ENCODE measurements around the gene ARHGAP6.
"Not testable (repeated sequence)": the region's sequence is repeated elsewhere in the genome, so short reads cannot be mapped to it uniquely, and the experiment has no call there.

Gene ARHGAP6

DNA sequence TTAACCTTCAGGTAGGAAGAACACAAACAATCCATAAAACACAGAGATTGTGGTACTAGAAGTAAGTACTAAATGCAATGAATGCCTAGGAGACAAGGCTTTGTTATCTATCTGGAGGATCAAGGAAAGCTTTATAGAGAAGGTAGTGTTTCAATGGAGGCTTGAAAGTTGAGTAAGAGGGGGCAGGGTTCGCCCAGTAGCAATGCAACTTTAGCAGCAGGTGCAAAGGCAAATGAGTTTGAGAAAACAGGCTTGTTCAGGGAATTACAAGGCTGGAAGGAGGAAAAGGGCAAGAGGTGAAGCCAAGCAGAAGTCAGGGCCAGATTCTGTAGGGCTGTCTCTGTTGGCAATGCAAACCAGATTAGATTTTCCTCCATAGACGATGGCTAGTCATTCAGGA lies 408.0 kb downstream of the ARHGAP6 start:
- H3K4me3 Mint-ChIP-seq: no peak overlapping the region

DNA sequence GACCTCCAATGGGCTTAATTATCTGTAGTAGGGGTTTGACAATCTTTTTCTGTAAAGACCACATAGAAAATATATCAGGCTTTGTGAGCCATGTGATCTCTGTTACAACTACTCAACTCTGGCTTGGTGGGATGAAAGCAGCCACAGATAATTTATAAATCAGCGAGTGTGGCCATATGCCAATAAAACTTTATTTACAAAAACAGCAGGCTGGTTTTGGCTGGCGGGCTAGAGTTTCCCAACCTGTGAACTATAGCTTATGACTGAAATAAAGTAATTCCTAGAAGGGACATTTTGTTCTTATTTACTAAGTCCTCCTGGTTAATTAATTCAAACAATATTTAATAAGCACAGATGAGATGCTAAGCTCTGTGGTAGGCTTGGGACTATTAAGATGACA lies 408.4 kb downstream of the ARHGAP6 start:
- Mint-ChIP-seq H3K4me1 (no peaks in the 10 kb centered on the region), H3K36me3 (no peaks in the 10 kb centered on the region), H3K27me3 (no peaks in the 10 kb centered on the region), H3K4me3 (no peak overlapping the region), H3K27ac (no peak overlapping the region), H3K9me3 (no peaks in the 10 kb centered on the region)
- CTCF ChIA-PET: no interaction called here
- no peak for DNase-seq

More for the DNA sequence above, 408.0 kb downstream of the ARHGAP6 start:
- no peak for DNase-seq
- H3K36me3 Mint-ChIP-seq: no peaks in the 10 kb centered on the region
- H3K4me1 Mint-ChIP-seq: no peaks in the 10 kb centered on the region
- H3K27ac Mint-ChIP-seq: no peak overlapping the region
- no peaks in the 10 kb centered on the region for H3K27me3 Mint-ChIP-seq
- CTCF ChIA-PET: no interaction called here
- no peaks in the 10 kb centered on the region for H3K9me3 Mint-ChIP-seq

DNA sequence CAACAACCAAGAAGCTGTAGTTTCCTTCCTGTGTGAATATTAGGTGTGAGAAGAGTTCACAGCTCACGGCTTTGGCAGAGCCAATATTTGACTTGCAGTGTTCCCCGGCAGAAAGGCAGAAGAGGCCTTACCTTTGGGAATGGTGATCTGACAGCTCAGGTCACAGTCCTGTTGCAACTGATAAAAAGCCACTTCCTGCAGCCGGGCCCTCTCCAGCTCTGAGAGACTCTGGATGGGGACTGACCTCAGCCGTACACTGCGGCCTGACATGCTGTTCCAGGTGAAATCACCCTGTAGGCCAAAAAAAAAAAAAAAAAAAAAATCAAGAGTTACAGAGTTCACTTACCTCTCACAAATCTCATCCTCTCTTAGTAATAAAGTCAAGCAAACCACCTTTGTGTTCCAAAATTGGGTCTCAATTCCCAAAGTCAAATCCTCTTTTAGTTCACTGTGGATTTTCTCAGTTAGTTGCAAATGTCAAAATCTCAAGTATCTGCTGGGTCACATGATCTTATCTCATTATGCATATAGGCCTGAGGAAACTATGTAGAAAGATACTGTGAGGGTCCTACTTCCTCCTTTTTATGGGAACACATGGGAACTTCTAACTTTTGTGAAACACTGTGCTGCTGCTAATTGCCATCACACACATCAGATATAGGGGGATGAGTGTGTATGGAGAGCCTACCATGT lies 411.2 kb downstream of the ARHGAP6 start:
- DNase-seq: no peak
- CTCF ChIA-PET: no interaction called here
- no peaks in the 10 kb centered on the region for H3K9me3 Mint-ChIP-seq
- no peak overlapping the region for H3K4me3 Mint-ChIP-seq
- no peaks in the 10 kb centered on the region for H3K36me3 Mint-ChIP-seq
- H3K4me1 Mint-ChIP-seq: no peaks in the 10 kb centered on the region
- no peak overlapping the region for H3K27ac Mint-ChIP-seq
- H3K27me3 Mint-ChIP-seq: no peaks in the 10 kb centered on the region

DNA sequence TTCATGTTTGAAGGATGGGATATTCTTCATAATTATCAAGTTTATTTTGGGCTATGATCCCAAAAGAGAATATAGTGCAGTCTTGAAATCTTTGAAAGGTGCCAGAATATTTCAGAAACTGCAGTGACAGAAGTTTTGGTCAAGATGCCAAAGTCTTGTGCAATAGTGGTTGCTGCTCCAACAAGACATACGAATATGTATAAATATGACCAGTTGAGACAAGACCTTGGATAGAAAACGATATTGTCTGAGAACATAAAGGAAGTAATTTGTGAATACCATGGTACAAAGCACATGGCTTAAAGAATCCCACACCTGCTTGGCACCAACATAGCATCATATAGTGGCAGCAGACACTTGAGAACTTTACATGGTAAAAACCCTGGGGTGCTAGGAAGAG lies 421.1 kb downstream of the ARHGAP6 start:
- no peaks in the 10 kb centered on the region for H3K9me3 Mint-ChIP-seq
- DNase-seq: no peak
- no peak overlapping the region for H3K27ac Mint-ChIP-seq
- no peaks in the 10 kb centered on the region for H3K36me3 Mint-ChIP-seq
- CTCF ChIA-PET: no interaction called here
- H3K4me3 Mint-ChIP-seq: no peak overlapping the region
- no peaks in the 10 kb centered on the region for H3K27me3 Mint-ChIP-seq
- H3K4me1 Mint-ChIP-seq: no peaks in the 10 kb centered on the region

DNA sequence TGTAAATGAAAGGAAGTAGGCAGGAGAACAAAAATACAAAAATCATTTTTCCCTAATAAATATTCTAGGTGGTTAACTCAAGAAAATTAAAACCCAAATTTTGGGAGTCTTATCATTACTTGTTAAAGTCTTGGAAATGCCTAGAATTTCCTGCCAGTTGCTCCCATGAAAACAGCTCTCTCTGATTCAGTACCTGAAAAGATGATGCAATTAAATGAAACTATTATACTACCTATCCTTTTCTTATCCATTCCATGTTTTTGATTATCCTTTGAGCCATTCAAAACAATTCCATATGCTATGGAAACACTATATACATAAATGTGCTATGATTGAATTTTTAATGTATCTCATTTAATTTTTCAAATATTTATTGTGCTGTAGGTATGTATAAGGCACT lies 423.0 kb downstream of the ARHGAP6 start:
- Mint-ChIP-seq H3K4me1 (no peaks in the 10 kb centered on the region), H3K27me3 (no peaks in the 10 kb centered on the region), H3K27ac (no peak overlapping the region), H3K36me3 (no peaks in the 10 kb centered on the region), H3K9me3 (no peaks in the 10 kb centered on the region), H3K4me3 (no peak overlapping the region)
- CTCF ChIA-PET: no interaction called here
- no peak for DNase-seq

DNA sequence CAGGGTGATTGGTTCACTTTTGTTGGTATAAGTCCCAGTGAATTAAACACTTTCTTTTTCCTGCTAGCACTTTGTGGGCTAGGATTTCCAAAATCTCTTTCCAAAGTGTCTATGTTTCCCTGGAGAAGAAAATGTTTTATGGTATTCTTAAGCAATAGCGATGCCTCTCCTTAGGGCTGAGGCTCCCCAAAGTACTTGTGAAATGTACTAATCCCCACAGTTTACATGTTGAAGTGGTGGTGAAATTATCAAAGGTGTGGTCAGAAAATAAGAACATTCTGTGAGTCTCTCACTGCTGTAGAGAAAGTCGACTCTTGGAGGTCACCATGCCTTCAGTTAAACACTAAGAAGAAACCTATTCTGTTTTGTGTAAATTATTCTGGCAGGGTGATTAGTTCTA lies 424.0 kb downstream of the ARHGAP6 start:
- no peaks in the 10 kb centered on the region for H3K9me3 Mint-ChIP-seq
- DNase-seq: no peak
- H3K4me1 Mint-ChIP-seq: no peaks in the 10 kb centered on the region
- CTCF ChIA-PET: no interaction called here
- no peak overlapping the region for H3K4me3 Mint-ChIP-seq
- H3K27me3 Mint-ChIP-seq: no peaks in the 10 kb centered on the region
- H3K27ac Mint-ChIP-seq: no peak overlapping the region
- no peaks in the 10 kb centered on the region for H3K36me3 Mint-ChIP-seq

DNA sequence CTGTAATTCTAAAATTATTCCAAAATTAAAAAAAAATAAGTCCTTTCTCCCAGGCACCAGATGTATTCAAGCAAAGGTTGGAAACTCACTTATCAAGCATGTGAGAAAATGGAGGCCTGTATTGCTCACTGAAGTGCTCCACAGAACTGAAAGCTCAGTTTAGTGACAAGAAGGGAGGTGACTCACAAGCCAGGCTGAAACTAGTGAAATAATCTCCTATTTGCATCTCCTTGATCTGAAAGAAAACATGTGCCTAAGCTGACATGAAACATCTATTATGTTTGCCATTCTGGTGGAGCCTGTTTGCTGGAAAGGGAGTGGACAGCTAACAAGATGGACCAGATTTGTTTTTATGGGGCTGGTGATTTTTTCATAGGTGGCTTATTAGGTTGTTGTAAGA lies 426.5 kb downstream of the ARHGAP6 start:
- Mint-ChIP-seq H3K36me3 (no peaks in the 10 kb centered on the region), H3K27me3 (no peaks in the 10 kb centered on the region), H3K4me1 (no peaks in the 10 kb centered on the region), H3K9me3 (no peaks in the 10 kb centered on the region), H3K27ac (no peak overlapping the region), H3K4me3 (no peak overlapping the region)
- DNase-seq: no peak
- CTCF ChIA-PET: no interaction called here

DNA sequence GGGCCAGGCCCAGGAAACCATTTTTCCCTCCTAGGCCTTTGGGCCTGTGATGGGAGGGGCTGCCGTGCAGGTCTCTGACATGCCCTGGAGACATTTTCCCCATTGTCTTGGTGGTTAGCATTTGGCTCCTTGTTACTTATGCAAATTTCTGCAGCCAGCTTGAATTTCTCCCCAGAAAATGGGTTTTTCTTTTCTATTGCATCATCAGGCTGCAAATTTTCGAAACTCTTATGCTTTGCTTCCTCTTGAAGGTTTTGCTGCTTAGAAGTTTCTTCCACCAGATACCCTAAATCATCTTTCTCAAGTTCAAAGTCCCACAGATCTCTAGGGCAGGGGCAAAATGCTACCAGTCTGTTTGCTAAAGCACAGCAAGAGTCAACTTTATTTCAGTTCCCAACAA lies 430.3 kb downstream of the ARHGAP6 start:
- H3K4me1 Mint-ChIP-seq, H3K4me3 Mint-ChIP-seq, DNase-seq, H3K27me3 Mint-ChIP-seq, CTCF ChIA-PET, H3K36me3 Mint-ChIP-seq, H3K27ac Mint-ChIP-seq, H3K9me3 Mint-ChIP-seq: not testable (repeated sequence)

DNA sequence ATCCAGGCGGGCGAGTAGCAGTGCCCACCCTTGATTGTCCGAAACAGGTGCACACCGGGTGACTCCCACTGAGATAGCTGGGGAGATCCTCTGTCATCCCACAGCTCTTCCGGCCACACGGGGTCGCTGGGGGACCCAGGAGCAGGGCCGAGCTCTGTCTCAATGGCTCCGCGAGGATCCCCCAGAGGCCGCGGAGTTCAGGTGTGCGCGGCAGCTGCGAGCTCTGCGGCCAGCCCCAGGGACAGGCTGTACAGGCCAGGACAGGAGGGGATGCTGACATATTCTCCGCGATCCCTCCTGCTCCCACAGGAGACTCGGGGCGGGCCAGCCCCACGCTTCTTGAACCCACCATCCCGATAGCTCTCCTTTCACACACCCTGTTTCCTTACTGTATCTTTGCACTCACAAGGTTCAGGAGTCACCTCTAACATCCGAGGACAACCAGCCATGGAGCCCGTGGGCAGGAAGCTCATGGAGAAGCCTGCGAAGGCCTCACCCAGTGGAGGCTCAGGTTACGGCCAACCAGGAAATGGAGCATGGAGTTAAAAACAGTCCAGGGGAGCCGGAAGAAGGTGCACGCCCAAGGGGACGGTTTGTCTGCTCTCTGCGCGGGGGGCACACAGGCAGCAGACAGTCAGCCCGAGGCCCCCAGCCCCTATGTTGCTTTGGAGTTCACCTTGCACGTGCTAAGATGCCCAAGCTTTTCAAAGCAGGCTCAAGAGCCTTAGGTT lies 450.4 kb downstream of the ARHGAP6 start:
- no peak overlapping the region for H3K27ac Mint-ChIP-seq

DNA sequence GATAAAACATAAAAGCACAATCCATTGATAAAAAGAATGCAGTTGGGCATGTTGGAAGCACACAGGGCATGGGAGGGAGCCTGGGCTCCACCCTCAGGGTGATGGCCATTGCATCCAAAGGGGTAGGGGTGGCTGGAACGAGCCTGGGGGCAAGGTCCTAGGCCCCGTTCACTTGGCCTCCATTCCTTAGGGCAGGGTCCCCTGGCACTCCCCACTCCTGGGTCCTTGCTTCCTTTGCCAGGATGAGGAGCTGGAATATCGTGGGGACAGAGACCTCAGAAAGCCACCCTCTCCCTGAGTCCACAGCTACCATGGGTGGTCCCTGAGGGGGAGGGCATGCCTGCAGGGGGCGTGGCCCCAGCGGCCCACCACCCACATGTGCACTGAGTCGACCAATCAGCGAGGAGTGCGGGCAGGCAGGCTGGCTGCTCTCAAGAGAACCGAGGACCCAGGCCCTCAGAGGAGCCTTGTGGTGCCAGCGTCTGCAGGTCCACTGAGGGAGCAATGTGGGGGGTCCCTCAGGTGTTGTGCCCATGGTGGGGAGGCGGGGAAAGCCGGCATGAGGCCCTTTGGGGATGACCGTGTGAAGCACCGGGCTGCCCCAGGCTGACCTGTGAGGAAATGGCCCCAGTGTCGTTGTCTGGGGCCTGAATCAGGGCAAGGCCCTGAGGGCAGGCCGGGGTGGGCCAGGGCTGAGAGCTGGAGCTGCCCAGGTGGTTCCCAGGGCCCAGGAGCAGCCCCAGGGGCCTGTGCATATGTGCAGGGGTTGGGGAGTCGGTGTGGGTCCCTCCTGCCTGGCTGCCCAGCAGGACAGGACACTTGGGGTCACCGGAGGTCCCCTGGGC lies 451.2 kb downstream of the ARHGAP6 start:
- Mint-ChIP-seq H3K4me3 (no peak overlapping the region), H3K36me3 (no peaks in the 10 kb centered on the region), H3K27ac (no peak overlapping the region), H3K27me3 (no peaks in the 10 kb centered on the region), H3K9me3 (peaks cover 1% of the 10 kb centered on the region), H3K4me1 (no peaks in the 10 kb centered on the region)
- no peak for DNase-seq
- CTCF ChIA-PET: no interaction called here

More for the DNA sequence above, 450.4 kb downstream of the ARHGAP6 start:
- no peak for DNase-seq
- peaks cover 1% of the 10 kb centered on the region for H3K9me3 Mint-ChIP-seq
- H3K4me3 Mint-ChIP-seq: no peak overlapping the region
- H3K4me1 Mint-ChIP-seq: no peaks in the 10 kb centered on the region
- CTCF ChIA-PET: no interaction called here
- no peaks in the 10 kb centered on the region for H3K27me3 Mint-ChIP-seq
- H3K36me3 Mint-ChIP-seq: no peaks in the 10 kb centered on the region

DNA sequence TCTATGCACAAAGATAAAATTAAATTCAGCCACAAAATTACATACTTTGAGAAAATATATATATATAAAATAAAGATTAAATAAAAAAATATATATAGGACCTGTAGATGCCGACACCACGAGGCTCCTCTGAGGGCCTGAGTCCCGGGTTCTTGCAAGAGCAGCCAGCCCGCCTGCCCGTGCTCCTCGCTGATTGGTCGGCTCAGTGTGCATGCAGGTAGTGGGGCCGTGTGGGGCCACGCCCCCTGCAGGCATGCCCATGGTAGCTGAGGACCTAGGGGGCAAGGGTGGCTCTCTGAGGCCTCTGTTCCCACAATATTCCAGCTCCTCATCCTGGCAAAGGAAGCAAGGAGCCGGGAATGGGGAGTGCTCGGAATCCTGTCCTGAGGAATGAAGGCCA lies 453.0 kb downstream of the ARHGAP6 start:
- Mint-ChIP-seq H3K27me3 (no peaks in the 10 kb centered on the region), H3K4me1 (no peaks in the 10 kb centered on the region), H3K27ac (no peak overlapping the region), H3K9me3 (peaks cover 1% of the 10 kb centered on the region), H3K4me3 (no peak overlapping the region), H3K36me3 (no peaks in the 10 kb centered on the region)
- DNase-seq: no peak
- CTCF ChIA-PET: no interaction called here

DNA sequence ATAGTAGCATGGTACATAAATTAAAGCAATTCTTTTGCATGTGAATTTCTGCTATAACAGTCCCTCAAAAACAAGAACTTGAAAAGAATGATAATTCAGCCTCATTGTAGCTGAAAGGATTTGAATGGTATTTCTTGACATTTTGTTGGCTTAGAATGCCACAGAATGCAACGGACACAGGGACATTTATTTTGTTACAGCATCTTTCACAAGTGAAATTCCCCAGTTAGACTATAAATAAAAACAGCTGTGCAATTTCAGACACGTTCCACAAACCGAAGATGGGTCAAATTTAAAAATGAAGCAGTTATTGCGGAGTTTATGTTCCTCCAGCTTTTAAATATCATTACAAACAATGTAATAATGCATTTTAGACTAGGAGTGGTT lies 455.3 kb downstream of the ARHGAP6 start:
- no peak for DNase-seq
- peaks cover 1% of the 10 kb centered on the region for H3K9me3 Mint-ChIP-seq
- H3K27ac Mint-ChIP-seq: no peak overlapping the region
- no peak overlapping the region for H3K4me3 Mint-ChIP-seq
- H3K27me3 Mint-ChIP-seq: no peaks in the 10 kb centered on the region
- no peaks in the 10 kb centered on the region for H3K36me3 Mint-ChIP-seq
- H3K4me1 Mint-ChIP-seq: no peaks in the 10 kb centered on the region
- CTCF ChIA-PET: no interaction called here

DNA sequence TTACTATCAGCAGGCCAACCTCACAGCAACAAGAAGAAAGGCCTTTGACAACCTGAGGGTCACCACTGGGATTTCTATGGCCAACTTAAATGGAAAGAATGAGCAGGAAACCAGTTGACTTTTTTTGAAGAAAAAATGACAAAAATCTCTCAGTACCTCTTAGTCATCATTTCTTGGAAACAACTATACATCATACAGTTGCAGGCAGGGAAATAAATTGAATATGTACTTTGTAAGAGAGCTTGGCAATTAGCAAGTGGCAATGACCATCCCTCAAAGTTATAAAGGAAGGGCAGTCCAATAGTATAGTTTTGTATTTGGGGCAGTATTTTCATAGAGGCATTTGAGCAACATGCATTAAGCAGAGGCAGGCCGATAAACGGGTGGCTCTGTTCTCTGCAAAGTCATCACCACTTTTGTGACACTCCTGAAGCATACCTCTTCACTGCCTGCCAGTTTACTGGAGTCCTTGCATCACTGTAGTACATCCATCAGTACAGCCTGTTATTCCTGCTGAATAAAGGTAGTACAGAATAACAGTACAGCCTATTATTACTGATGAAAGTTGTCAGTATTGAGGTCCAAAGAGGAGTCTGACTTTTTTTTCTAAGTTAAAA lies 455.8 kb downstream of the ARHGAP6 start:
- CTCF ChIA-PET: no interaction called here
- DNase-seq: no peak
- no peaks in the 10 kb centered on the region for H3K27me3 Mint-ChIP-seq

DNA sequence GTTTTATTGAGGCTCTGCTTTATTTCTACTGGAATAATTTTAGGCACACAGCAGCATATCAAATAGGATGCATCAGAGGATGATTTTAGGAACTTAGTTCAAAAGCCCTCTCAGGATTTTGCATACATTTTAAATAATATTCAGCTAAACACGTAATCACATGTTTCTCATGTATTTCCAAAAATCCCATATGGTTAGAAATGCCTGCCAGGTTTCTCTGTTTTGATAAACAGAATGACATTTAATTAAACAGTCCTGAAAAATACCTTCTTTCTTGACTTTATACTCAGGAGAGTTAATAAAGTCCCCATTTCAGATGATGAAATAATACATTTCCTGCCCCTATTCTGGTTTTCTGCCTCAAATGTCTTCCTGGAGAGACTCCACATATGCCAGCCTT lies 459.0 kb downstream of the ARHGAP6 start:
- CTCF ChIA-PET: no interaction called here
- H3K9me3 Mint-ChIP-seq: no peaks in the 10 kb centered on the region
- H3K27ac Mint-ChIP-seq: no peak overlapping the region
- no peak overlapping the region for H3K4me3 Mint-ChIP-seq
- DNase-seq: no peak
- H3K36me3 Mint-ChIP-seq: no peaks in the 10 kb centered on the region
- no peaks in the 10 kb centered on the region for H3K27me3 Mint-ChIP-seq
- no peaks in the 10 kb centered on the region for H3K4me1 Mint-ChIP-seq

More for the DNA sequence above, 455.8 kb downstream of the ARHGAP6 start:
- peaks cover 1% of the 10 kb centered on the region for H3K9me3 Mint-ChIP-seq
- no peaks in the 10 kb centered on the region for H3K4me1 Mint-ChIP-seq
- H3K27ac Mint-ChIP-seq: no peak overlapping the region
- H3K4me3 Mint-ChIP-seq: no peak overlapping the region
- no peaks in the 10 kb centered on the region for H3K36me3 Mint-ChIP-seq

All from activated naive CD4-positive, alpha-beta T cell treated with anti-CD3 and anti-CD28 coated beads, Interleukin-2, amount 10 ng/mL, durations not matched to agents 7 days and 5 days (primary cell).